Endothelial cell (in vitro differentiated cells): ENCODE measurements around the gene SLC34A1. TPM values are rescaled to one million over a fixed set of nuclear protein-coding genes. Genes with fewer than 3 reads are reported as not detected.

ENCODE experiments used
- DNase-seq: peaks from one replicate; pipeline ENCODE4 v3.0.0; 2021; ENCODE audit warnings: low spot score
- H3K27ac Mint-ChIP-seq: one replicate; pipeline ENCODE4 v1.8.0; 2021; ENCODE audit warnings: mixed read lengths, inconsistent platforms; ENCODE audit not compliant: unreplicated experiment
- H3K27me3 Mint-ChIP-seq: one replicate; pipeline ENCODE4 v1.8.0; 2021; ENCODE audit warnings: mild to moderate bottlenecking, moderate library complexity, mixed read lengths, inconsistent platforms; ENCODE audit not compliant: unreplicated experiment
- H3K36me3 Mint-ChIP-seq: one replicate; pipeline ENCODE4 v1.8.0; 2021; ENCODE audit warnings: mild to moderate bottlenecking, low read depth, mixed read lengths, inconsistent platforms; ENCODE audit not compliant: unreplicated experiment
- H3K4me1 Mint-ChIP-seq: one replicate; pipeline ENCODE4 v1.8.0; 2021; ENCODE audit warnings: mild to moderate bottlenecking, mixed read lengths, inconsistent platforms; ENCODE audit not compliant: unreplicated experiment
- H3K4me3 Mint-ChIP-seq: one replicate; pipeline ENCODE4 v1.8.0; 2021; ENCODE audit warnings: mild to moderate bottlenecking, mixed read lengths, inconsistent platforms; ENCODE audit not compliant: unreplicated experiment
- H3K9me3 Mint-ChIP-seq: one replicate; pipeline ENCODE4 v1.8.0; 2021; ENCODE audit warnings: mixed read lengths, inconsistent platforms; ENCODE audit not compliant: unreplicated experiment
- CTCF ChIP-seq: fragments of 200-600 bp; sonication (generic); IDR thresholded peaks from one replicate; pipeline ENCODE4 v1.5.0; 2021; ENCODE audit warnings: antibody characterized with exemption; ENCODE audit not compliant: unreplicated experiment
- total RNA-seq: library from RNA; stranded (reverse); fragmentation: NEBNext Ultra II Directional; extraction: Animal tissue kit (Norgen Biotek cat#: 25700); gene quantifications from one replicate; pipeline ENCODE4 v1.2.1, GENCODE V29; 2021; ENCODE audit not compliant: unreplicated experiment

Gene SLC34A1
- total RNA-seq, 1 donor from 2014 or later = not detected

- peaks cover 14% of the 10 kb centered on the region for H3K4me1 Mint-ChIP-seq
- peaks cover 4% of the 10 kb centered on the region for H3K27me3 Mint-ChIP-seq
- no peak overlapping the region for H3K27ac Mint-ChIP-seq
- H3K4me3 Mint-ChIP-seq = no peak overlapping the region
- DNase-seq = no peak
- no peaks in the 10 kb centered on the region for H3K36me3 Mint-ChIP-seq
- no peaks in the 10 kb centered on the region for H3K9me3 Mint-ChIP-seq
- TF ChIP-seq CTCF = no peak
Measured at GRCh38 chr5:177380805-177381126, 3.5 kb upstream of the SLC34A1 start.

GRCh38 chr5:177382423-177383029, 1.7 kb upstream of the SLC34A1 start:
- Mint-ChIP-seq H3K27me3 (peaks cover 4% of the 10 kb centered on the region), H3K27ac (no peak overlapping the region), H3K4me3 (peak overlapping the region; percentile 33), H3K4me1 (peaks cover 14% of the 10 kb centered on the region), H3K36me3 (no peaks in the 10 kb centered on the region), H3K9me3 (no peaks in the 10 kb centered on the region)
- TF ChIP-seq CTCF = no peak
- DNase-seq = no peak

- no peak for DNase-seq
- peaks cover 4% of the 10 kb centered on the region for H3K27me3 Mint-ChIP-seq
- peaks cover 14% of the 10 kb centered on the region for H3K4me1 Mint-ChIP-seq
- no peak overlapping the region for H3K4me3 Mint-ChIP-seq
- no peaks in the 10 kb centered on the region for H3K36me3 Mint-ChIP-seq
- H3K27ac Mint-ChIP-seq = no peak overlapping the region
- H3K9me3 Mint-ChIP-seq = no peaks in the 10 kb centered on the region
- TF ChIP-seq CTCF = no peak
Measured at GRCh38 chr5:177383181-177383580, 1.1 kb upstream of the SLC34A1 start.

- DNase-seq = no peak
- H3K27ac Mint-ChIP-seq = no peak overlapping the region
- no peaks in the 10 kb centered on the region for H3K36me3 Mint-ChIP-seq
- H3K4me3 Mint-ChIP-seq = no peak overlapping the region
- H3K4me1 Mint-ChIP-seq = peaks cover 34% of the 10 kb centered on the region
- peaks cover 9% of the 10 kb centered on the region for H3K27me3 Mint-ChIP-seq
- no peak for TF ChIP-seq CTCF
- no peaks in the 10 kb centered on the region for H3K9me3 Mint-ChIP-seq
Measured at GRCh38 chr5:177385720-177386119, 1.5 kb downstream of the SLC34A1 start.

- Mint-ChIP-seq H3K9me3 (no peaks in the 10 kb centered on the region), H3K4me3 (no peak overlapping the region), H3K36me3 (no peaks in the 10 kb centered on the region), H3K27ac (no peak overlapping the region), H3K27me3 (peaks cover 9% of the 10 kb centered on the region), H3K4me1 (peaks cover 37% of the 10 kb centered on the region)
- no peak for TF ChIP-seq CTCF
- no peak for DNase-seq
Measured at GRCh38 chr5:177386542-177386941, 2.3 kb downstream of the SLC34A1 start.
